ENCODE results near the gene NUDCD3. TPM values are rescaled to one million over a fixed set of nuclear protein-coding genes. Genes with fewer than 3 reads are reported as not detected.
"Not testable (repeated sequence)": the region's sequence is repeated elsewhere in the genome, so short reads cannot be mapped to it uniquely, and the experiment has no call there.

The NUDCD3 gene
- total RNA-seq, 1 donor, result 22.6 TPM

DNA sequence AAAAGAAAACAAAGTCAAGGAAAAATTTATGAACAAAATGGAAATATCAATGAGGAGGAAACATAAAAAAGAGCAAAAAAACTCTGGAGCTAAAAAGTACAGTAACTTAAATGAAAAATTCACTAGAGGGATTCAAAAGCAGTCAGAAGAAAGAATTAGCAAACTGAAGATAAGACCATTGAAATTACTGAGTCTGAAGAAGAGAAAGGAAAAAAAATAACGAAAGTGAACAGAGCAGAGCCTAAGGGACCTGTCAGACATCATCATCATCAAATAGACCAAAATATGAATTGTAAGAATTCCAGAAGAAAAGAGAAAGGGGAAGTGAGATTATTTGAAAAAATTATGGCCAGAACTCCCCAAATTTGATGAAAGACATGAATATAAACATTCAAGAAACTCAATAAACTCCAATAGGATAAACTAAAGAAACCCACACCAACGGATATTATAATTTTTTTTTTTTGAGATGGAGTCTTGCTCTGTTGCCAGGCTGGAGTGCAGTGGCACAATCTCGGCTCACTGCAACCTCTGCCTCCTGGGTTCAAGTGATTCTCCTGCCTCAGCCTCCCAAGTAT lies 34.4 kb upstream of the NUDCD3 start:
- Histone ChIP-seq H3K9me3 (ENCODE audit: low read depth, low read length) (no peaks in the 10 kb centered on the region), H3K4me3 (ENCODE audit: low read length) (no peak overlapping the region), H3K4me1 (ENCODE audit: insufficient read depth, low read length) (no peaks in the 10 kb centered on the region), H3K27me3 (ENCODE audit: insufficient read depth, low read length) (no peaks in the 10 kb centered on the region)

DNA sequence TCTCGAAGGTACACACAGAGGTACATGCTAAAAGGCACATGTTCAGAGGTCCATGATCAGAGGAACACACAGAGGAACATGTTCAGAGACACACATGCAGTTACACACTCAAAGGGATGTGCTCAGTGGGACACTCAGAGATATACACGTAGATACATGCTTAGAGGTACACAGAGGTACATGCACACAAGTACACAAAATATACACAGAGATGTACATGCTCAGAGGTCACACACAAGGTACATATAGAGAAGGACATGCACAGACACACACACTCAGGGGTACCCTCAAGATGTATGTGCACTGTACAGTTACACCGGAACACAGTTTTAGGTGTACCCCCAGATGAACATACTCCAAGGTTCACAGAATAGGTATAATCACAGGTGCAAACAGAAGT lies 31.9 kb upstream of the NUDCD3 start:
- no peak overlapping the region for H3K4me3 ChIP-seq (ENCODE audit: low read length)
- no peaks in the 10 kb centered on the region for H3K27me3 ChIP-seq (ENCODE audit: insufficient read depth, low read length)
- no peaks in the 10 kb centered on the region for H3K9me3 ChIP-seq (ENCODE audit: low read depth, low read length)
- H3K4me1 ChIP-seq (ENCODE audit: insufficient read depth, low read length), result no peaks in the 10 kb centered on the region

GRCh38 chr7:44521347-44522095 lies 31.1 kb upstream of the NUDCD3 start:
- Histone ChIP-seq H3K9me3 (ENCODE audit: low read depth, low read length) (no peaks in the 10 kb centered on the region), H3K27me3 (ENCODE audit: insufficient read depth, low read length) (no peaks in the 10 kb centered on the region), H3K4me3 (ENCODE audit: low read length) (no peak overlapping the region), H3K4me1 (ENCODE audit: insufficient read depth, low read length) (no peaks in the 10 kb centered on the region)

GRCh38 chr7:44520574-44520973 lies 30.1 kb upstream of the NUDCD3 start:
- no peaks in the 10 kb centered on the region for H3K27me3 ChIP-seq (ENCODE audit: insufficient read depth, low read length)
- H3K4me3 ChIP-seq (ENCODE audit: low read length), result no peak overlapping the region
- H3K9me3 ChIP-seq (ENCODE audit: low read depth, low read length), result no peaks in the 10 kb centered on the region
- H3K4me1 ChIP-seq (ENCODE audit: insufficient read depth, low read length), result no peaks in the 10 kb centered on the region

- no peak overlapping the region for H3K4me3 ChIP-seq (ENCODE audit: low read length)
- no peaks in the 10 kb centered on the region for H3K9me3 ChIP-seq (ENCODE audit: low read depth, low read length)
- H3K27me3 ChIP-seq (ENCODE audit: insufficient read depth, low read length), result no peaks in the 10 kb centered on the region
- H3K4me1 ChIP-seq (ENCODE audit: insufficient read depth, low read length), result no peaks in the 10 kb centered on the region
Measured at GRCh38 chr7:44519546-44519945, 29.1 kb upstream of the NUDCD3 start.

GRCh38 chr7:44518761-44519160 lies 28.3 kb upstream of the NUDCD3 start:
- H3K27me3 ChIP-seq (ENCODE audit: insufficient read depth, low read length), result no peaks in the 10 kb centered on the region
- no peaks in the 10 kb centered on the region for H3K4me1 ChIP-seq (ENCODE audit: insufficient read depth, low read length)
- H3K9me3 ChIP-seq (ENCODE audit: low read depth, low read length), result no peaks in the 10 kb centered on the region
- H3K4me3 ChIP-seq (ENCODE audit: low read length), result no peak overlapping the region

DNA sequence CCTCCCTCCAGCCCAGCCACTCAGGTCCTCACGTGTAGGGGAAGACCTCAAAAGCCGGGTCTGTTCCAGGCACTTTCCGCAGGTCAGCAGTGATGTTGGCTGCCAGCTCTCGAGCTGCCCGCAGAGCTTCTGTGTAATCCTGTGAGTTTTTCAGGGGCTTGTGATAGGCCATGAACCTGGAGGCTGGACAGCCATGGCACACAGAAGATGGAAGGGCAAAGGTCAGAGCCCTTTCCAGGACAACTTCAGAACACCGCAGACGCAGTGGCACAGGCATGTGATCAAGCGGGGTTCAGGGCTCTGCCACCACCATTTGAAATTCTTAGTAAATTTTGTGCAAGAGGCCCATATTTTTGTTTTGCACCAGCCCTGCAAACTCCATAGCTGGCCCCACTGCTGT lies 26.7 kb upstream of the NUDCD3 start:
- Histone ChIP-seq H3K27me3 (ENCODE audit: insufficient read depth, low read length) (no peaks in the 10 kb centered on the region), H3K4me3 (ENCODE audit: low read length) (no peak overlapping the region), H3K9me3 (ENCODE audit: low read depth, low read length) (no peaks in the 10 kb centered on the region), H3K4me1 (ENCODE audit: insufficient read depth, low read length) (no peaks in the 10 kb centered on the region)

DNA sequence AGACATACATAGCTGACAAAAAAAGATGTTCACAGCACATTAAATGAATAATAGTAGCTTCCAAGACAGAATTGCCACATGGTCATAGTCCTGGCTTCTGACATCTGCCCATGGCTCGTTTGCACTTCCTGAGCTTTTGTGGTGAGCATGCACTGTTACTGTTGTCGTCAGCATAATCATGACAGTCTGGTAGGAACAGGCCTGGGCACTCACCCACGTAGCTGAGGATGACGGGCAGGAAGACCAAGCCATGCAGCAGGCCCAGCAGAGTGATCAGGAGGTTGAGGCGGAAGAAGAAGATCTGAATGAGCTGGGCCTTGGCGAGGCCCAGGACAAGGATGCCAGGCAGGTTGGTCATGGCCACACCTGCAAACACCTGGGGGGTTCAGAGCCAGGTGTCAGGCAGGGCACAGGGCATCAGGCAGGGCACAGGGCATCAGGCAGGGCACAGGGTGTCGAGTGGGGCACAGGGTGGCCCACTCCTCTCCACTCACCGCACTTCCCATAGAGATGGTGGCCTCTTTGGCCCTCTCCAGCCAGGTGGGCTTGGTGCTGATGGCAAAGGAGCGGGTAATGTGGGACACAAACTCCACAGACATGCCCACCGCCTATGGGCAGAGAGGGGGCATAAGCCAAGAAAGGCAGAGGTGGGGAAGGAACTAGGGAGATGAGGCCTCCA lies 25.3 kb upstream of the NUDCD3 start:
- no peaks in the 10 kb centered on the region for H3K27me3 ChIP-seq (ENCODE audit: insufficient read depth, low read length)
- H3K4me3 ChIP-seq (ENCODE audit: low read length), result no peak overlapping the region
- no peaks in the 10 kb centered on the region for H3K4me1 ChIP-seq (ENCODE audit: insufficient read depth, low read length)
- H3K9me3 ChIP-seq (ENCODE audit: low read depth, low read length), result no peaks in the 10 kb centered on the region

DNA sequence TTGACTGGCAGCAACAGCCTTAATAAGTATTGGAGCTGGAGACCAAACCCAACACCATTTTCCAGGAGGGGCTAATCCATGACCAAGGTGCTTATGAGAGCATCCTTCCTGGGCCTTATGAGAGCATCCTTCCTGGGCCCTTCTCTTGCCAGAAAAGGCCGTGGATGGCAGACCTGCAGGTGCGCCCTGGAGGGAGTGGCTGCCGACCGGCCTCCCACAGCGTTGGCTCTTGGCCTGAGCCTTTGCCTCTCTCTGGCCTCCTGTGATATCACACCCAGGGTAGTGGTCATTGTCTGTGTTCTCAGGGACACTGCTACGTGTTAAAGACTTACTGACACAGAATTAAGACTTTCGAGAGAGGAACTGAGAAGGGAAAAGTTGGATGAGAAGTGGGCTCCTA lies 22.3 kb upstream of the NUDCD3 start:
- Histone ChIP-seq H3K9me3 (ENCODE audit: low read depth, low read length) (no peaks in the 10 kb centered on the region), H3K4me3 (ENCODE audit: low read length) (no peak overlapping the region), H3K4me1 (ENCODE audit: insufficient read depth, low read length) (no peaks in the 10 kb centered on the region), H3K27me3 (ENCODE audit: insufficient read depth, low read length) (no peaks in the 10 kb centered on the region)

GRCh38 chr7:44511863-44512468 lies 21.5 kb upstream of the NUDCD3 start:
- no peak overlapping the region for H3K4me3 ChIP-seq (ENCODE audit: low read length)
- H3K4me1 ChIP-seq (ENCODE audit: insufficient read depth, low read length), result no peaks in the 10 kb centered on the region
- no peaks in the 10 kb centered on the region for H3K9me3 ChIP-seq (ENCODE audit: low read depth, low read length)
- H3K27me3 ChIP-seq (ENCODE audit: insufficient read depth, low read length), result no peaks in the 10 kb centered on the region

DNA sequence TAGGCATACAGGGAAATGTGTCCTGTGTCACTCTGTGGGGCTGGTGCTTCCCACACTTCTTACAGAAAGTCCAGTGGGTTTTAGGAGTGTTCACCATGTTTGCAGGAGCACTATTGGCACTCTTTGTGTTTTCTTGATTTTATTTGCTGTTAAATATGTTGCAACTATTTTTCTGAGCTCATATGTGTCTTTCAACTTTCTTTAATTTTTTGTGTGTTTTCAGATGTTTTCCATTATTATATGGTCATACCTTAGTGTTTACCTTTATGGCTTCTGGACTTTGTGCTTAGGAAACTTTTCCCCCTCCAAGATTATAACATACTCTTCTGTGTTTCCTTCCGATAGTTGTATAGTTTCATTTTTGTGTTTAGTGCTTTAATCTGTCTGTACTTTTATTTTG lies 20.8 kb upstream of the NUDCD3 start:
- Histone ChIP-seq H3K4me3 (ENCODE audit: low read length) (no peak overlapping the region), H3K9me3 (ENCODE audit: low read depth, low read length) (no peaks in the 10 kb centered on the region), H3K4me1 (ENCODE audit: insufficient read depth, low read length) (no peaks in the 10 kb centered on the region), H3K27me3 (ENCODE audit: insufficient read depth, low read length) (no peaks in the 10 kb centered on the region)

GRCh38 chr7:44508328-44509030 lies 18.0 kb upstream of the NUDCD3 start:
- Histone ChIP-seq H3K27me3 (ENCODE audit: insufficient read depth, low read length) (no peaks in the 10 kb centered on the region), H3K4me1 (ENCODE audit: insufficient read depth, low read length) (no peaks in the 10 kb centered on the region), H3K9me3 (ENCODE audit: low read depth, low read length) (no peaks in the 10 kb centered on the region), H3K4me3 (ENCODE audit: low read length) (no peak overlapping the region)

DNA sequence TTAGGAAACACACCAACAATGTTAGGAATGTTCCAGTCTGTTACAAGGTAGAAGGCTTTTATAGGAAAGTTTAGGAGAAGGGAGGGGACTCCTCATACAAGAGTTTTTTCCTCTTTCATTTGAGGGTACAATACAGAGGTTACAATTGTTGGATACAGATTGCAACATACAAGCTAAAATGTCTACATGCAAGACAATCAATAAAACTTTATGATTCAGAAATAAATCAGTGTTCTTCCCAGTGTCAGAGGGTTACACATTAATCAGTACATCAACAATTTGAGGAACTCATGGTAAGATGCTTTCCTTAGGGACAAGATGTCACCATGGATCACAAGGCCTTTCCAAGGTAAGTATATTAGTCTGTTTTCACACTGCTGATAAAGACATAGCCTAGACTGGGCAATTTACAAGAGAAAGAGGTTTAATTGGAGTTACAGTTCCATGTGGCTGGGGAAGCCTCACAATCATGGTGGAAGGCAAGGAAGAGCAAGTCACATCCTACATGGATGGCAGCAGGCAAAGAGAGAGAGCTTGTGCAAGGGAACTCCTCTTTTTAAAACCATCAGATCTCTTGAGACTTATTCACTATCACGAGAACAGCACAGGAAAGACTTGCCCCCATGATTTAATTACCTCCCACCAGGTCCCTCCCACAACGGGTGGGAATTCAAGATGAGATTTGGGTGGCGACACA lies 16.3 kb upstream of the NUDCD3 start:
- H3K4me3 ChIP-seq (ENCODE audit: low read length); H3K4me1 ChIP-seq (ENCODE audit: insufficient read depth, low read length): not testable (repeated sequence)

GRCh38 chr7:44505595-44505994 lies 15.1 kb upstream of the NUDCD3 start:
- no peaks in the 10 kb centered on the region for H3K27me3 ChIP-seq (ENCODE audit: insufficient read depth, low read length)
- no peaks in the 10 kb centered on the region for H3K9me3 ChIP-seq (ENCODE audit: low read depth, low read length)
- no peaks in the 10 kb centered on the region for H3K4me1 ChIP-seq (ENCODE audit: insufficient read depth, low read length)
- no peak overlapping the region for H3K4me3 ChIP-seq (ENCODE audit: low read length)

More for the DNA sequence above, 16.3 kb upstream of the NUDCD3 start:
- H3K27me3 ChIP-seq (ENCODE audit: insufficient read depth, low read length); H3K9me3 ChIP-seq (ENCODE audit: low read depth, low read length): not testable (repeated sequence)

Data from mononuclear cell (primary cell).